K562 (cell line): Measurements from ENCODE around the gene TSTD1. TPM values are rescaled to one million over a fixed set of nuclear protein-coding genes. Genes with fewer than 3 reads are reported as not detected.

Source experiments
- CBX2 ChIP-seq: fragments of 200-600 bp; sonication (generic); IDR thresholded peaks from one replicate; pipeline ENCODE4 v1.6.1; 2012; ENCODE audit warnings: mild to moderate bottlenecking, low read length, inconsistent platforms; ENCODE audit not compliant: insufficient read depth, poor library complexity, severe bottlenecking
- DMBX1 ChIP-seq: fragments of 250-450 bp; sonication (Bioruptor Pico); IDR thresholded peaks from 2 replicates; pipeline ENCODE4 v1.8.0; 2022; ENCODE audit warnings: inconsistent platforms, mild to moderate bottlenecking, moderate library complexity, borderline replicate concordance
- EWSR1 ChIP-seq: fragments of 450-650 bp; IDR thresholded peaks from 2 replicates; pipeline ENCODE4 v1.6.1; 2018; ENCODE audit warnings: borderline replicate concordance, mild to moderate bottlenecking, low read depth, moderate library complexity; ENCODE audit not compliant: partially characterized antibody
- HNRNPLL ChIP-seq: fragments of 200-400 bp; formaldehyde crosslinking; IDR thresholded peaks from 2 replicates; pipeline ENCODE4 v1.6.1; 2017; ENCODE audit warnings: low read length, low read depth, mild to moderate bottlenecking; ENCODE audit not compliant: poor library complexity, severe bottlenecking
- KLF1 ChIP-seq: fragments of 450-650 bp; IDR thresholded peaks from 2 replicates; pipeline ENCODE4 v1.6.1; 2016; ENCODE audit warnings: missing genetic modification characterization, missing compliant biosample characterization
- LEF1 ChIP-seq: fragments of 450-650 bp; IDR thresholded peaks from 2 replicates; pipeline ENCODE4 v1.6.1; 2016; ENCODE audit warnings: mild to moderate bottlenecking
- MAFF ChIP-seq: IDR thresholded peaks from 2 replicates; pipeline ENCODE4 v1.6.1; 2012; ENCODE audit warnings: low read length, improper control_type of control experiment
- MEF2A ChIP-seq: IDR thresholded peaks from 2 replicates; pipeline ENCODE4 v1.6.1; 2011; ENCODE audit warnings: low read depth, mild to moderate bottlenecking, low read length, moderate library complexity; ENCODE audit not compliant: control insufficient read depth
- REST ChIP-seq, 2 experiments: fragments of 450-650 bp; formaldehyde crosslinking in 1 of 2; IDR thresholded peaks; 2 replicates each; pipeline versions ENCODE4 v1.4.0 to v1.6.1; 2014 to 2020; ENCODE audit warnings: mild to moderate bottlenecking in 2 of 2, borderline replicate concordance in 1 of 2, low read depth in 1 of 2
- SMAD3 ChIP-seq: fragments of 450-650 bp; formaldehyde crosslinking; conservative IDR thresholded peaks from 2 replicates; pipeline ENCODE4 v1.4.0; 2020; ENCODE audit warnings: mild to moderate bottlenecking
- SMARCA4 ChIP-seq: fragments of 450-650 bp; IDR thresholded peaks from 2 replicates; pipeline ENCODE4 v1.6.1; 2016
- SOX6 ChIP-seq: fragments of 450-650 bp; IDR thresholded peaks from 2 replicates; pipeline ENCODE4 v1.6.1; 2014; ENCODE audit warnings: mild to moderate bottlenecking
- SRSF3 ChIP-seq: fragments of 200-400 bp; formaldehyde crosslinking; IDR thresholded peaks from 2 replicates; pipeline ENCODE4 v1.6.1; 2016; ENCODE audit warnings: mild to moderate bottlenecking, low read length, moderate library complexity; ENCODE audit not compliant: insufficient read depth
- TCF7L2 ChIP-seq: fragments of 150-350 bp; IDR thresholded peaks from 2 replicates; pipeline ENCODE4 v1.6.1; 2016; ENCODE audit warnings: low read depth, mild to moderate bottlenecking, low read length, moderate library complexity
- ZFP1 ChIP-seq: fragments of 450-650 bp; formaldehyde crosslinking; IDR thresholded peaks from 2 replicates; pipeline ENCODE4 v1.4.0; 2020; ENCODE audit warnings: mild to moderate bottlenecking, mixed read lengths
- ZNF316 ChIP-seq: fragments of 450-650 bp; IDR thresholded peaks from 2 replicates; pipeline ENCODE4 v1.6.1; 2016
- polyA plus RNA-seq, 8 experiments: library from polyadenylated mRNA; depleted of rRNA in 4 of 8; stranded (reverse) in 5 of 8; unstranded in 3 of 8; fragments of >200 nt; fragmentation: Nextera tagmentation in 2 of 8; fragmentation: Illumina TruSeq in 1 of 8; extraction: Ambion mirVana in 2 of 8; extraction: Trizol in 1 of 8; gene quantifications; 2 replicates each; pipeline versions ENCODE4 v1.2.1 to v1.2.3, GENCODE V29; 2011 to 2014; ENCODE audit warnings: inconsistent platforms in 1 of 8, missing spikeins in 1 of 8
- total RNA-seq, 7 experiments: library from RNA; depleted of rRNA in 6 of 7; stranded (reverse); fragments of >200 nt in 6 of 7; fragmentation: Illumina TruSeq in 2 of 7; extraction: Trizol in 2 of 7; gene quantifications; 2 replicates each; pipeline versions ENCODE4 v1.2.1 to v1.2.3, GENCODE V29; 2011 to 2021; ENCODE audit warnings: low replicate concordance in 1 of 7
- TF ChIP-seq, protein P1 (sequence below), 2 experiments: IDR thresholded peaks; 2 replicates each; pipeline ENCODE4 v1.6.1; 2012; ENCODE audit warnings: improper control_type of control experiment in 2 of 2, low read depth in 2 of 2, low read length in 2 of 2, borderline replicate concordance in 1 of 2

The TSTD1 gene
- total and polyA plus RNA-seq, 9 of the 15 experiments (the other 6 are each of a cell fraction or from before 2014, with no cell fraction given) = 0.23 to 0.53 TPM; not detected in 7

DNA sequence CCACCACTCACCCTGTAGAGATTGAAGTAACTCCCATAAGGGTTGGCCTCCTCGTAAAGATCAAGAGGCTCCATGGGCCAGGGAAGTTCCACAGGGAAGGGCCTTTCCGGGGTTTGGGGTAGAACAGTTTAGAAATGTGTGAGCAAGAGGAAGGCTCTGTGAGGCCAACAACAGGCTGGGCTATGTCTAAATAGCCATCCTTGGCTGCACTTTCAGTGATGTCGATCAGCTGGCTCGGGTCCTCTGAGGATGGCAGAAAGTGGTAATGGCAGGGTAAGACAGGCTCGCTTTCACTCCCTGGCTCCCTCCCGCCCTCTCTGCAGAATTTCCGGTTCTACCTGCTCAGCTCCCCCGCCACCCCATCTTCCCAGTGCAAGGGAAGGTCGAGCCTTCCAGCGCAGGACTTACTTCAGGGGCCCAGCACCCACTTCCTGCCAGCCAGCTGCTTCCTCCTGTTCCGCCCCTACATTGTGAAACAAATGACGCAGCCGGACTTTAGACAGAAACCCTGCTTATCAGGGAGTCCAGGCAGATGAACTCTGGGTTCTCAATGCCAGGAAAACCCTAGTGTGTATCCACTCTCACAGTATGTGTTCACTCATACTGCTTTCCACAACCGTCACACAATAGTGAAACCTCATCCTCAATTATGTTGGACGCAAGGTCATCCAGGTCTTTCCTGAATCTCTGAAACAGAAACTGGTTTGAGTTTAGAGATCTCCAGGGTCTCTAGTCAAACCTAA lies 25.1 kb downstream of the TSTD1 start (continued):
- TF ChIP-seq, protein P1, sequence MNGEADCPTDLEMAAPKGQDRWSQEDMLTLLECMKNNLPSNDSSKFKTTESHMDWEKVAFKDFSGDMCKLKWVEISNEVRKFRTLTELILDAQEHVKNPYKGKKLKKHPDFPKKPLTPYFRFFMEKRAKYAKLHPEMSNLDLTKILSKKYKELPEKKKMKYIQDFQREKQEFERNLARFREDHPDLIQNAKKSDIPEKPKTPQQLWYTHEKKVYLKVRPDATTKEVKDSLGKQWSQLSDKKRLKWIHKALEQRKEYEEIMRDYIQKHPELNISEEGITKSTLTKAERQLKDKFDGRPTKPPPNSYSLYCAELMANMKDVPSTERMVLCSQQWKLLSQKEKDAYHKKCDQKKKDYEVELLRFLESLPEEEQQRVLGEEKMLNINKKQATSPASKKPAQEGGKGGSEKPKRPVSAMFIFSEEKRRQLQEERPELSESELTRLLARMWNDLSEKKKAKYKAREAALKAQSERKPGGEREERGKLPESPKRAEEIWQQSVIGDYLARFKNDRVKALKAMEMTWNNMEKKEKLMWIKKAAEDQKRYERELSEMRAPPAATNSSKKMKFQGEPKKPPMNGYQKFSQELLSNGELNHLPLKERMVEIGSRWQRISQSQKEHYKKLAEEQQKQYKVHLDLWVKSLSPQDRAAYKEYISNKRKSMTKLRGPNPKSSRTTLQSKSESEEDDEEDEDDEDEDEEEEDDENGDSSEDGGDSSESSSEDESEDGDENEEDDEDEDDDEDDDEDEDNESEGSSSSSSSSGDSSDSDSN (IDR thresholded peaks at IDR 0.05; ENCODE audit: borderline replicate concordance in 1 of 2, low read depth in 2 of 2, low read length in 2 of 2) = peak in 1 of 2 experiments; percentile 72; a peak in 1 of 4 replicates
- TF ChIP-seq LEF1 = peak; percentile 90
- TF ChIP-seq DMBX1 = peak; percentile 81; the same call in 1 of the 2 replicates
- no peak for TF ChIP-seq MEF2A
- TF ChIP-seq KLF1 (tag) = peak; percentile 69; the same call in 1 of the 2 replicates
- peak; percentile 46 for TF ChIP-seq MAFF
- no peak for TF ChIP-seq EWSR1
- no peak for TF ChIP-seq TCF7L2
- peak; percentile 92 for TF ChIP-seq SMARCA4
- peak; percentile 33 for TF ChIP-seq REST (IDR thresholded peaks at IDR 0.05; ENCODE audit: borderline replicate concordance)
- TF ChIP-seq REST (CRISPR knock-in tag; IDR thresholded peaks at IDR 0.05; ENCODE audit: low read depth) = no peak
- no peak for TF ChIP-seq CBX2
- TF ChIP-seq SOX6 = peak; percentile 91
- TF ChIP-seq SMAD3 = no peak
- no peak for TF ChIP-seq ZFP1
- peak; percentile 26; the same call in 1 of the 2 replicates for TF ChIP-seq ZNF316
- peak; percentile 25 for TF ChIP-seq HNRNPLL
- no peak for TF ChIP-seq SRSF3
